HCT116 (cell line): ENCODE data around the gene PRKG1. TPM values are rescaled to one million over a fixed set of nuclear protein-coding genes. Genes with fewer than 3 reads are reported as not detected.

Source experiments
- ATAC-seq: fragments of 200-7000 bp; cut with Tn5 transposase; 2 replicates; pipeline ENCODE4 v1.9.1; 2020; ENCODE audit warnings: mild to moderate bottlenecking, moderate library complexity
- BruUV-seq: library from RNA; stranded (reverse); fragments of 400-500 nt; replicated peaks from 2 replicates; lab custom pipeline; 2021; lab: Mats Ljungman, UMichigan
- CTCF ChIA-PET: fragments of 300-600 bp; sonication (Branson Sonifier 250); formaldehyde crosslinking; loops from one replicate; lab custom pipeline; 2021; ENCODE audit warnings: antibody characterized with exemption; lab: Charles Lee
- POLR2A ChIA-PET: fragments of 300-600, 350-600 bp; sonication (Branson Sonifier 250); formaldehyde crosslinking; loops from one replicate; lab custom pipeline; 2021; ENCODE audit warnings: antibody characterized with exemption; lab: Charles Lee
- RAD21 ChIA-PET, 2 experiments: fragments of 300-600 bp; sonication (Branson Sonifier 250); formaldehyde crosslinking; loops; one replicate each; lab custom pipeline; 2023; ENCODE audit warnings: low total read pairs in 2 of 2; ENCODE audit not compliant: uncharacterized antibody in 2 of 2, unreplicated experiment in 2 of 2, low non-redundant PET in 1 of 2; lab: Charles Lee
- DNase-seq: peaks from one replicate; pipeline ENCODE4 v3.0.0-alpha.2; 2010; ENCODE audit warnings: low read depth, low spot score
- H2AFZ ChIP-seq: fragments of 200-600 bp; shearing (Covaris generic), sonication (generic); 2 replicates; pipeline ENCODE4 v1.6.1; 2017; ENCODE audit warnings: low read depth, mixed run types, mixed read lengths, antibody characterized with exemption, low read length; ENCODE audit not compliant: poor library complexity, severe bottlenecking
- H3K27ac ChIP-seq: 2 replicates; pipeline ENCODE4 v1.5.1; 2012; ENCODE audit warnings: low read depth, low read length
- H3K27me3 ChIP-seq: fragments of 200-600 bp; sonication (generic); 2 replicates; pipeline ENCODE4 v1.6.1; 2016; ENCODE audit warnings: mixed run types, low read length, mixed read lengths; ENCODE audit not compliant: insufficient read depth
- H3K36me3 ChIP-seq, 2 experiments: fragments of 200-500 bp in 1 of 2; fragments of 200-600 bp in 1 of 2; sonication (Bioruptor generic) in 1 of 2; sonication (generic) in 1 of 2; 2 replicates each; pipeline versions ENCODE4 v1.5.1 to v1.6.1; 2014 to 2016; ENCODE audit warnings: low read length in 2 of 2, inconsistent platforms in 1 of 2, mixed read lengths in 1 of 2, mixed run types in 1 of 2; ENCODE audit not compliant: insufficient read depth in 2 of 2, control insufficient read depth in 1 of 2
- H3K4me1 ChIP-seq, 2 experiments: fragments of 200-600 bp in 1 of 2; sonication (generic) in 1 of 2; 2 replicates each; pipeline versions ENCODE4 v1.5.1 to v1.6.1; 2012 to 2017; ENCODE audit warnings: low read length in 2 of 2, inconsistent platforms in 1 of 2, mild to moderate bottlenecking in 1 of 2, mixed read lengths in 1 of 2, mixed run types in 1 of 2, moderate library complexity in 1 of 2; ENCODE audit not compliant: insufficient read depth in 2 of 2, control insufficient read depth in 1 of 2
- H3K4me2 ChIP-seq: fragments of 200-600 bp; sonication (generic); 2 replicates; pipeline ENCODE4 v1.6.1; 2017; ENCODE audit warnings: mixed run types, low read length, mixed read lengths
- H3K4me3 ChIP-seq, 2 experiments: fragments of 200-600 bp in 1 of 2; sonication (generic) in 1 of 2; replicated peaks in 1 of 2; 2 replicates each; pipeline ENCODE4 v1.5.1; 2011 to 2016; ENCODE audit warnings: low read length in 2 of 2, control low read depth in 1 of 2, low read depth in 1 of 2, mild to moderate bottlenecking in 1 of 2, mixed read lengths in 1 of 2, mixed run types in 1 of 2
- H3K79me2 ChIP-seq: fragments of 200-600 bp; sonication (generic); 2 replicates; pipeline ENCODE4 v1.6.1; 2017; ENCODE audit warnings: mild to moderate bottlenecking, mixed run types, low read length, moderate library complexity, mixed read lengths; ENCODE audit not compliant: insufficient read depth
- H3K9ac ChIP-seq: fragments of 200-600 bp; sonication (generic); 2 replicates; pipeline ENCODE4 v1.6.1; 2016; ENCODE audit warnings: low read length, mixed read lengths
- H3K9me2 ChIP-seq: fragments of 200-600 bp; sonication (generic), shearing (Covaris generic); 2 replicates; pipeline ENCODE4 v1.6.1; 2017; ENCODE audit warnings: mixed run types, mild to moderate bottlenecking, moderate library complexity; ENCODE audit not compliant: insufficient read depth
- H3K9me3 ChIP-seq, 2 experiments: fragments of 200-500 bp in 1 of 2; fragments of 200-600 bp in 1 of 2; sonication (Bioruptor generic) in 1 of 2; sonication (generic) in 1 of 2; 2 replicates each; pipeline ENCODE4 v1.6.1; 2014 to 2017; ENCODE audit warnings: low read length in 2 of 2, mixed read lengths in 2 of 2, inconsistent platforms in 1 of 2, low read depth in 1 of 2, mild to moderate bottlenecking in 1 of 2, mixed run types in 1 of 2, moderate library complexity in 1 of 2; ENCODE audit not compliant: control insufficient read depth in 1 of 2, insufficient read depth in 1 of 2
- H4K20me1 ChIP-seq: fragments of 200-600 bp; sonication (generic), shearing (Covaris generic); 2 replicates; pipeline ENCODE4 v1.6.1; 2017; ENCODE audit warnings: mixed run types, mild to moderate bottlenecking, moderate library complexity; ENCODE audit not compliant: insufficient read depth
- CBX3 ChIP-seq: IDR thresholded peaks from 2 replicates; pipeline ENCODE4 v1.6.1; 2012; ENCODE audit warnings: low read depth
- EZH2phosphoT487 ChIP-seq: fragments of 200-600 bp; IDR thresholded peaks from 2 replicates; pipeline ENCODE4 v1.6.1; 2018; ENCODE audit warnings: antibody characterized with exemption, borderline replicate concordance
- POLR2A ChIP-seq: IDR thresholded peaks from 2 replicates; pipeline ENCODE4 v1.7.0; 2011; ENCODE audit warnings: borderline replicate concordance; ENCODE audit not compliant: insufficient read depth, insufficient read length; ENCODE audit errors: extremely low read depth
- SP1 ChIP-seq: IDR thresholded peaks from 2 replicates; pipeline ENCODE4 v1.6.1; 2012; ENCODE audit warnings: low read depth
- SRF ChIP-seq: IDR thresholded peaks from 2 replicates; pipeline ENCODE4 v1.6.1; 2012; ENCODE audit warnings: low read depth
- YY1 ChIP-seq: IDR thresholded peaks from 2 replicates; pipeline ENCODE4 v1.6.1; 2011; ENCODE audit warnings: low read length, low read depth, moderate library complexity, mild to moderate bottlenecking; ENCODE audit not compliant: insufficient replicate concordance; ENCODE audit errors: extremely low read depth
- ZBTB33 ChIP-seq: IDR thresholded peaks from 2 replicates; pipeline ENCODE4 v1.6.1; 2011; ENCODE audit warnings: mild to moderate bottlenecking, low read length, moderate library complexity; ENCODE audit not compliant: insufficient replicate concordance; ENCODE audit errors: extremely low read depth
- ZFX ChIP-seq: fragments of 450-650 bp; IDR thresholded peaks from 2 replicates; pipeline ENCODE4 v1.6.1; 2017
- ZNF274 ChIP-seq: fragments of 200-500 bp; sonication (Bioruptor generic); IDR thresholded peaks from 2 replicates; pipeline ENCODE4 v1.6.1; 2014; ENCODE audit warnings: mild to moderate bottlenecking, low read depth, low read length, inconsistent platforms
- intact Hi-C: fragments of 100-400 bp; cut with micrococcal nuclease; formaldehyde crosslinking; loops from 2 replicates; pipeline ENCODE4 v1.10.0; 2022
- total RNA-seq: library from RNA; stranded (reverse); gene quantifications from one replicate; pipeline ENCODE4 v1.2.1, GENCODE V29; 2021; ENCODE audit not compliant: unreplicated experiment
- TF ChIP-seq, protein P1 (sequence below), 3 experiments: fragments of 200-600 bp in 1 of 3; sonication (generic) in 1 of 3; IDR thresholded peaks in 2 of 3; conservative IDR thresholded peaks in 1 of 3; 2 replicates each; pipeline ENCODE4 v1.5.1; 2012 to 2017; ENCODE audit warnings: low read depth in 2 of 3, low read length in 2 of 3, antibody characterized with exemption in 1 of 3, borderline replicate concordance in 1 of 3, control low read depth in 1 of 3, mild to moderate bottlenecking in 1 of 3, mixed read lengths in 1 of 3, mixed run types in 1 of 3, moderate library complexity in 1 of 3; ENCODE audit not compliant: insufficient read depth in 1 of 3

PRKG1 gene
- total RNA-seq, 1 experiment from 2014 or later, result 1.4 TPM

DNA sequence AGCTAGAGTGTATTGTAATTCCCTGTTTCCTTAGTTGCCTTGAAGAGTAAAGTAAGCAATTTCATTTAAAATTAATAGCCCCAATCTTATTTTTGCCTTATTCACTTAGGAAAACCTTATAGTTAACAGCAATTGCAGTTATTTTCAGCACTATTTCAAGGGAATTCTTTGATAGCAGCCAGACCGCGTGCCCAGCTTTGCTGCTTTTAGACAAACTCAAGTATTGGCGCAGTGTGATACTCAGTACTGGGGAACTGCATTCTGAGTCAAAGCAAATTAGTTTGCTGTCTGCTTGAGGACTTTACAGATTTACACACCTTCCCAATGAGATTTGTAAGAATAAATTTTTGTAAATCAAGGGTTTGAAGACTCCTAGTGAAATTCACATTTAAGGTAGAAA is 21.2 kb downstream of the PRKG1 start:
- ChIA-PET CTCF (no interaction called here), POLR2A (no interaction called here), RAD21 (no interaction called here)
- TF ChIP-seq YY1, result no peak
- TF ChIP-seq EZH2phosphoT487, result no peak
- TF ChIP-seq ZFX, result no peak
- TF ChIP-seq ZBTB33, result no peak
- no peak for TF ChIP-seq CBX3
- TF ChIP-seq, protein P1, sequence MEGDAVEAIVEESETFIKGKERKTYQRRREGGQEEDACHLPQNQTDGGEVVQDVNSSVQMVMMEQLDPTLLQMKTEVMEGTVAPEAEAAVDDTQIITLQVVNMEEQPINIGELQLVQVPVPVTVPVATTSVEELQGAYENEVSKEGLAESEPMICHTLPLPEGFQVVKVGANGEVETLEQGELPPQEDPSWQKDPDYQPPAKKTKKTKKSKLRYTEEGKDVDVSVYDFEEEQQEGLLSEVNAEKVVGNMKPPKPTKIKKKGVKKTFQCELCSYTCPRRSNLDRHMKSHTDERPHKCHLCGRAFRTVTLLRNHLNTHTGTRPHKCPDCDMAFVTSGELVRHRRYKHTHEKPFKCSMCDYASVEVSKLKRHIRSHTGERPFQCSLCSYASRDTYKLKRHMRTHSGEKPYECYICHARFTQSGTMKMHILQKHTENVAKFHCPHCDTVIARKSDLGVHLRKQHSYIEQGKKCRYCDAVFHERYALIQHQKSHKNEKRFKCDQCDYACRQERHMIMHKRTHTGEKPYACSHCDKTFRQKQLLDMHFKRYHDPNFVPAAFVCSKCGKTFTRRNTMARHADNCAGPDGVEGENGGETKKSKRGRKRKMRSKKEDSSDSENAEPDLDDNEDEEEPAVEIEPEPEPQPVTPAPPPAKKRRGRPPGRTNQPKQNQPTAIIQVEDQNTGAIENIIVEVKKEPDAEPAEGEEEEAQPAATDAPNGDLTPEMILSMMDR (IDR thresholded peaks at IDR 0.05 in 2 of 3, conservative IDR thresholded peaks at IDR 0.05 in 1 of 3; ENCODE audit: borderline replicate concordance in 1 of 3, insufficient read depth in 1 of 3, low read depth in 2 of 3, low read length in 2 of 3), result no peak
- no peak for TF ChIP-seq SP1
- TF ChIP-seq SRF, result no peak
- no peak for TF ChIP-seq ZNF274
- no peak for TF ChIP-seq POLR2A
- intact Hi-C loops, result no loop called here
- Histone ChIP-seq H3K4me1 (no peaks in the 10 kb centered on the region), H3K4me3 (no peak overlapping the region), H4K20me1 (no peaks in the 10 kb centered on the region), H3K27ac (no peak overlapping the region), H3K27me3 (peaks cover 33% of the 10 kb centered on the region), H3K9me2 (no peaks in the 10 kb centered on the region), H3K9ac (no peak overlapping the region), H3K36me3 (no peaks in the 10 kb centered on the region), H3K9me3 (no peaks in the 10 kb centered on the region), H3K4me2 (no peak overlapping the region), H3K79me2 (no peaks in the 10 kb centered on the region), H2AFZ (no peak overlapping the region)
- no TSS peak for BruUV-seq
- DNase-seq (no peak), ATAC-seq (no peak)
